Ureter (tissue), 1 donor: ENCODE measurements around the gene PROSER2. TPM values are rescaled to one million over a fixed set of nuclear protein-coding genes. Genes with fewer than 3 reads are reported as not detected.

Experiments
- DNase-seq: peaks from one replicate; pipeline ENCODE4 v3.0.0-alpha.2; 2020; ENCODE audit warnings: low spot score
- total RNA-seq: library from RNA; stranded (reverse); gene quantifications from one replicate; pipeline ENCODE4 v1.2.4, GENCODE V29; 2023
- donor health status: DM: yes; HTN: yes; CAD: no.

The PROSER2 gene
- total RNA-seq, 1 donor from 2014 or later, result 21.5 TPM

GRCh38 chr10:11908536-11908935, 85.4 kb downstream of the PROSER2 start:
- no peak for DNase-seq

DNA sequence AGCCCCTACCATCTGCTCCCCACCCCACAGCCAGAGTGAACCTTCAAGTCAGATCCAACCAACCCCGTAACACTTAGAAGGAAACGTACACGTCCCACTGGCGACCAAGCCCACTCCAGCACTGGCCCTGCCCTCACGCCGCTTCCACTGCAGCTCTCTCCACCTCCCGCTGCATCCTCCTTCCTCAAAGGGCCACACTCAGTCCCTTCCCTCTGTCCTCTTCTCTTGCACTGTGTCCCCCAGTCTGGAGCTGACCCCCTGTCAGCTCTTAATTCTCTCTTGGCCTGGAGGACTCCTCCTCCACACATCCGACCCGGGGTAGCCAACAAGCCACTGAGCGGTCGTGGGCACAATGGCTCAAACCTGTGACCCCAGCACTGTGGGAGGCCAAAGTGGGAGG, 85.8 kb downstream of the PROSER2 start:
- DNase-seq, result no peak

GRCh38 chr10:11909618-11910017, 86.5 kb downstream of the PROSER2 start:
- no peak for DNase-seq

- no peak for DNase-seq
These were observed 86.9 kb downstream of the PROSER2 start for GRCh38 chr10:11910102-11910501.

DNA sequence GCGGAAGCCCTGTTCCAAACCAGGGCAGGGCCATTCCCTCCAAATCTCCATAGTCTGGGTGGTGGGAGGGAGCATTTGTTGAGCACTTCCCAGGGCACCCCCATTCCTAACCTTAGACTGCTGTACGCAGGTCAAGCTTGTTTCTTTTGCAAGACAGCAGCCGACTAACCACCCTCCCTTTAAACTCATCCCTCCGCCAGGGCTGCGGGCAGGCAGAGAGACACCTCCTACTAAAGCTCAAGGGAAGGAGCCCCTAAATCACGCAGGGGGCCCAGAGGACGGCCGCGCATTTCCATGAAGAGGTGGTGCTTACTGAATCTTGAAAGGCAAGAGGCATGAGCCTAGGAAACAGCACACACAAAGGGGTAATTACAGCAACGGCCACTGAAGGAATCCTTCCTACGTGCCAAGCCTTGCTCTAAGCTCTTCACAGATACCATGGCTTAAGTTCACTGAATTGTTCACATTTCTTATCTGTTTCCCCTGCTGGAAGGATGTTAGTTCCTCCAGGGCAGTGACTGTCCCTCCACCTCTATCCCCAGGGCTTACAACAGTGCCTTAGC, 90.0 kb downstream of the PROSER2 start:
- DNase-seq, result no peak

DNA sequence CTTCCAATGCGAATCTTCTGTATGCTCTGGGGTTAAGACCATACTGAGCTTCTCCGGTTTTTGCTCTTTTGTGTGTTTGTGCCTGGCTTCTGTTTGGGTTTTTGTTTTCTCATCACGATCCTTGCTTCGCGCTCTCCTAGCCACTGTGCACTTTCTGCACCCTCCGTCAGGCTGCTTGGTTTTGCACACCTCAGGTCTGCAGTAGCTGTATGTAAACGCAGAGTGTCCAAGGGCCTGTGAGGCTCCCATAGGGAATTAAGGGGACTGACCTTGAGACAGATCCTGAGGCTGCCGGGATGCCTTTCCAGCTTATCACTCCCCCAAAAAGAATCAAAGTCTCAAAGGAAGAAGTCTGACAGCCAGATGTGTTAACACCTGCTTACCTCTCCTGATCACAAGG, 95.2 kb downstream of the PROSER2 start:
- no peak for DNase-seq

- no peak for DNase-seq
These were observed 96.1 kb downstream of the PROSER2 start for GRCh38 chr10:11919271-11919670.

Other genes with a start within 250 kb of the PROSER2 start
- 23.2 TPM for gene USP6NL, start 211.7 kb upstream of the PROSER2 start, total RNA-seq
- 13.3 TPM for gene ECHDC3, start 81.0 kb upstream of the PROSER2 start, total RNA-seq
- 25.6 TPM for gene UPF2, start 219.5 kb downstream of the PROSER2 start, total RNA-seq
- gene DHTKD1, start 245.6 kb downstream of the PROSER2 start, total RNA-seq, result 25.4 TPM